Brain microvascular endothelial cell (primary cell): ENCODE measurements around the gene DLST.

Experiments used
- DNase-seq: peaks from one replicate; pipeline ENCODE4 v3.0.0-alpha.2; 2020
- H3K27ac ChIP-seq: fragments of 250-450 bp; sonication (Bioruptor Pico); 2 replicates; pipeline ENCODE4 v1.5.1; 2020; ENCODE audit warnings: mild to moderate bottlenecking, moderate library complexity
- H3K27me3 ChIP-seq: fragments of 250-450 bp; sonication (Bioruptor Pico); replicated peaks from 2 replicates; pipeline ENCODE4 v1.5.1; 2020; ENCODE audit warnings: mild to moderate bottlenecking
- H3K36me3 ChIP-seq: fragments of 250-450 bp; sonication (Bioruptor Pico); replicated peaks from 2 replicates; pipeline ENCODE4 v1.5.1; 2020; ENCODE audit warnings: mild to moderate bottlenecking
- H3K4me3 ChIP-seq: 2 replicates; pipeline ENCODE4 v1.5.1; 2011; ENCODE audit warnings: low read depth, mild to moderate bottlenecking, control low read depth, low read length, moderate library complexity
- CTCF ChIP-seq: IDR thresholded peaks from 2 replicates; pipeline ENCODE4 v1.5.1; 2011; ENCODE audit warnings: low read depth, mild to moderate bottlenecking, moderate library complexity, low read length, control low read depth, inconsistent platforms; ENCODE audit errors: missing control alignments
- in situ Hi-C: cut with HindIII; loops from 2 replicates; pipeline ENCODE4 v1.10.0; 2017; ENCODE audit warnings: low sequenced_read_pairs, low pct_ligation_motif_present

Gene DLST

GRCh38 chr14:74908861-74909341, 27.2 kb downstream of the DLST start:
- H3K27me3 ChIP-seq, result no peaks in the 10 kb centered on the region
- no peak for TF ChIP-seq CTCF
- H3K27ac ChIP-seq, result no peak overlapping the region
- H3K36me3 ChIP-seq, result peaks cover 7% of the 10 kb centered on the region
- DNase-seq, result no peak
- no peak overlapping the region for H3K4me3 ChIP-seq
- in situ Hi-C loops, result no loop called here

GRCh38 chr14:74909501-74909900, 27.8 kb downstream of the DLST start:
- in situ Hi-C loops, result no loop called here
- H3K36me3 ChIP-seq, result peaks cover 4% of the 10 kb centered on the region
- no peak overlapping the region for H3K4me3 ChIP-seq
- H3K27ac ChIP-seq, result no peak overlapping the region
- TF ChIP-seq CTCF, result no peak
- H3K27me3 ChIP-seq, result no peaks in the 10 kb centered on the region
- no peak for DNase-seq

GRCh38 chr14:74909911-74910310, 28.2 kb downstream of the DLST start:
- DNase-seq, result no peak
- in situ Hi-C loops, result no loop called here
- H3K27me3 ChIP-seq, result no peaks in the 10 kb centered on the region
- no peak overlapping the region for H3K27ac ChIP-seq
- TF ChIP-seq CTCF, result no peak
- H3K36me3 ChIP-seq, result peaks cover 2% of the 10 kb centered on the region
- H3K4me3 ChIP-seq, result no peak overlapping the region

- no peak for TF ChIP-seq CTCF
- DNase-seq, result no peak
- no peaks in the 10 kb centered on the region for H3K27me3 ChIP-seq
- H3K36me3 ChIP-seq, result no peaks in the 10 kb centered on the region
- in situ Hi-C loops, result no loop called here
- H3K4me3 ChIP-seq, result no peak overlapping the region
- H3K27ac ChIP-seq, result no peak overlapping the region
Observed at GRCh38 chr14:74910556-74910955, 28.8 kb downstream of the DLST start.

- no peak for DNase-seq
- no peak for TF ChIP-seq CTCF
- Histone ChIP-seq H3K36me3 (no peaks in the 10 kb centered on the region), H3K27ac (no peak overlapping the region), H3K4me3 (no peak overlapping the region), H3K27me3 (no peaks in the 10 kb centered on the region)
- in situ Hi-C loops, result no loop called here
Observed at GRCh38 chr14:74911221-74911620, 29.5 kb downstream of the DLST start.

GRCh38 chr14:74911704-74912103, 30.0 kb downstream of the DLST start:
- Histone ChIP-seq H3K4me3 (no peak overlapping the region), H3K27me3 (no peaks in the 10 kb centered on the region), H3K27ac (no peak overlapping the region), H3K36me3 (no peaks in the 10 kb centered on the region)
- no peak for DNase-seq
- no peak for TF ChIP-seq CTCF
- in situ Hi-C loops, result no loop called here
